H1 (cell line): ENCODE data around the gene RPL3. TPM values are rescaled to one million over a fixed set of nuclear protein-coding genes. Genes with fewer than 3 reads are reported as not detected.

ENCODE experiments used
- CTCF ChIA-PET: fragments of 300-600 bp; sonication (Branson Sonifier 250); formaldehyde crosslinking; loops from one replicate; lab custom pipeline; 2021; ENCODE audit not compliant: partially characterized antibody; lab: Charles Lee
- POLR2A ChIA-PET: fragments of 300-600 bp; sonication (Branson Sonifier 250); formaldehyde crosslinking; loops from one replicate; lab custom pipeline; 2021; ENCODE audit warnings: inconsistent platforms; ENCODE audit not compliant: partially characterized antibody; lab: Charles Lee
- DNase-seq, 2 experiments: peaks; one replicate each; pipeline versions ENCODE4 v3.0.0 to v3.0.0-alpha.2; 2010 to 2022; ENCODE audit warnings: low spot score in 2 of 2, low read depth in 1 of 2, mixed read lengths in 1 of 2
- FAIRE-seq: peaks from 2 replicates; lab custom pipeline; 2011; peaks lifted over from hg19 to GRCh38; lab: Jason Lieb, UNC
- H2AFZ ChIP-seq: 2 replicates; pipeline ENCODE4 v1.8.1; 2012; ENCODE audit warnings: low read length, inconsistent platforms
- H2AK5ac ChIP-seq: 2 replicates; pipeline ENCODE4 v1.6.1; 2013; ENCODE audit warnings: low read depth, low read length
- H2BK120ac ChIP-seq: replicated peaks from 2 replicates; pipeline ENCODE3; 2013; ENCODE audit warnings: low read depth, low read length, inconsistent platforms
- H2BK12ac ChIP-seq: 2 replicates; pipeline ENCODE4 v1.6.1; 2013; ENCODE audit warnings: low read depth, low read length
- H2BK15ac ChIP-seq: 2 replicates; pipeline ENCODE4 v1.6.1; 2013; ENCODE audit warnings: low read length
- H2BK20ac ChIP-seq: 2 replicates; pipeline ENCODE4 v1.6.1; 2013; ENCODE audit warnings: low read length
- H2BK5ac ChIP-seq: 2 replicates; pipeline ENCODE4 v1.6.1; 2013; ENCODE audit warnings: low read depth, low read length
- H3K14ac ChIP-seq: 2 replicates; pipeline ENCODE4 v1.6.1; 2013; ENCODE audit warnings: inconsistent platforms; ENCODE audit not compliant: insufficient read length
- H3K18ac ChIP-seq: 2 replicates; pipeline ENCODE4 v1.6.1; 2013; ENCODE audit warnings: low read length; ENCODE audit errors: extremely low read depth
- H3K23ac ChIP-seq: 2 replicates; pipeline ENCODE4 v1.6.1; 2013; ENCODE audit warnings: inconsistent platforms; ENCODE audit not compliant: insufficient read length
- H3K23me2 ChIP-seq: 2 replicates; pipeline ENCODE4 v1.6.1; 2013; ENCODE audit warnings: low read depth, low read length
- H3K27ac ChIP-seq: 2 replicates; pipeline ENCODE4 v1.6.1; 2011; ENCODE audit warnings: low read depth, low read length, inconsistent platforms
- H3K27me3 ChIP-seq, 4 experiments: replicated peaks in 1 of 4; 1 replicate in 1 of 4; 2 replicates in 3 of 4; pipeline versions ENCODE4 v1.6.1 to v1.8.1; 2011 to 2013; ENCODE audit warnings: low read length in 3 of 4, mild to moderate bottlenecking in 3 of 4, inconsistent platforms in 2 of 4, mixed read lengths in 2 of 4, moderate library complexity in 1 of 4; ENCODE audit not compliant: control insufficient read depth in 3 of 4, insufficient read depth in 3 of 4; ENCODE audit errors: extremely low read depth in 1 of 4
- H3K36me3 ChIP-seq, 4 experiments: 2 replicates each; pipeline versions ENCODE4 v1.6.1 to v1.8.1; 2011 to 2013; ENCODE audit warnings: mild to moderate bottlenecking in 4 of 4, low read length in 3 of 4, moderate library complexity in 2 of 4, control low read depth in 1 of 4, inconsistent platforms in 1 of 4; ENCODE audit not compliant: insufficient read depth in 4 of 4, control insufficient read depth in 2 of 4
- H3K4ac ChIP-seq: replicated peaks from 2 replicates; pipeline ENCODE3; 2013; ENCODE audit warnings: low read length, low read depth, mixed read lengths, inconsistent platforms; ENCODE audit not compliant: insufficient read length
- H3K4me1 ChIP-seq, 4 experiments: replicated peaks in 1 of 4; 1 replicate in 1 of 4; 2 replicates in 3 of 4; pipeline versions ENCODE4 v1.6.1 to v1.8.1; 2011 to 2013; ENCODE audit warnings: low read length in 3 of 4, inconsistent platforms in 2 of 4, mixed read lengths in 1 of 4; ENCODE audit not compliant: insufficient read depth in 4 of 4, control insufficient read depth in 3 of 4
- H3K4me2 ChIP-seq, 2 experiments: 2 replicates each; pipeline versions ENCODE4 v1.6.1 to v1.8.1; 2011 to 2013; ENCODE audit warnings: low read depth in 2 of 2, low read length in 2 of 2, control low read depth in 1 of 2, inconsistent platforms in 1 of 2, mild to moderate bottlenecking in 1 of 2; ENCODE audit not compliant: insufficient read depth in 1 of 2
- H3K4me3 ChIP-seq, 4 experiments: fragments of 200-600, 300-600 bp in 1 of 4; sonication (generic), shearing (Covaris generic), sonication (Bioruptor Twin) in 1 of 4; 2 replicates each; pipeline versions ENCODE4 v1.5.1 to v1.8.1; 2011 to 2016; ENCODE audit warnings: low read length in 4 of 4, low read depth in 3 of 4, control low read depth in 2 of 4, inconsistent platforms in 2 of 4, mild to moderate bottlenecking in 2 of 4, mixed read lengths in 1 of 4, moderate library complexity in 1 of 4; ENCODE audit not compliant: insufficient read depth in 2 of 4; ENCODE audit errors: extremely low read depth in 1 of 4
- H3K56ac ChIP-seq: replicated peaks from 2 replicates; pipeline ENCODE3; 2013; ENCODE audit warnings: low read depth, mild to moderate bottlenecking, mixed read lengths, low read length, inconsistent platforms; ENCODE audit not compliant: insufficient read length
- H3K79me1 ChIP-seq: 2 replicates; pipeline ENCODE4 v1.6.1; 2013; ENCODE audit warnings: low read depth, low read length, control low read depth
- H3K79me2 ChIP-seq, 2 experiments: 2 replicates each; pipeline versions ENCODE4 v1.6.1 to v1.8.1; 2012 to 2013; ENCODE audit warnings: low read length in 2 of 2, mild to moderate bottlenecking in 2 of 2, inconsistent platforms in 1 of 2; ENCODE audit not compliant: insufficient read depth in 2 of 2, control insufficient read depth in 1 of 2
- H3K9ac ChIP-seq, 4 experiments: replicated peaks in 1 of 4; 1 replicate in 1 of 4; 2 replicates in 3 of 4; pipeline versions ENCODE4 v1.6.1 to v1.8.1; 2011 to 2013; ENCODE audit warnings: low read depth in 3 of 4, low read length in 3 of 4, control low read depth in 2 of 4, mild to moderate bottlenecking in 2 of 4, moderate library complexity in 2 of 4, inconsistent platforms in 1 of 4; ENCODE audit errors: extremely low read depth in 1 of 4
- H3K9me3 ChIP-seq, 2 experiments: 2 replicates each; pipeline versions ENCODE4 v1.6.1 to v1.8.1; 2012 to 2013; ENCODE audit warnings: mild to moderate bottlenecking in 2 of 2, moderate library complexity in 2 of 2, control low read depth in 1 of 2, inconsistent platforms in 1 of 2, low read depth in 1 of 2, low read length in 1 of 2, mixed read lengths in 1 of 2; ENCODE audit not compliant: insufficient read depth in 2 of 2
- H4K20me1 ChIP-seq, 2 experiments: replicated peaks in 1 of 2; 2 replicates each; pipeline versions ENCODE3 to v1.8.1; 2011 to 2013; ENCODE audit warnings: inconsistent platforms in 2 of 2, low read length in 2 of 2, mild to moderate bottlenecking in 1 of 2; ENCODE audit not compliant: insufficient read depth in 2 of 2, control insufficient read depth in 1 of 2
- H4K5ac ChIP-seq: 2 replicates; pipeline ENCODE4 v1.6.1; 2013; ENCODE audit warnings: low read length, low read depth, mixed read lengths, inconsistent platforms; ENCODE audit not compliant: insufficient read length
- H4K8ac ChIP-seq: 2 replicates; pipeline ENCODE4 v1.8.0; 2013; ENCODE audit warnings: mild to moderate bottlenecking, moderate library complexity, low read length, inconsistent platforms; ENCODE audit not compliant: insufficient read depth; ENCODE audit errors: extremely low read depth
- H4K91ac ChIP-seq: replicated peaks from 2 replicates; pipeline ENCODE3; 2013; ENCODE audit warnings: low read length, mixed read lengths, inconsistent platforms; ENCODE audit not compliant: insufficient read length
- HDAC6 ChIP-seq: IDR thresholded peaks from one replicate; pipeline ENCODE4 v1.7.1; 2012; ENCODE audit warnings: low read depth, mild to moderate bottlenecking, inconsistent platforms, low read length, moderate library complexity
- TEAD4 ChIP-seq: IDR thresholded peaks from 2 replicates; pipeline ENCODE4 v1.6.1; 2012; ENCODE audit warnings: low read depth, low read length, inconsistent platforms, mixed read lengths
- WGBS, 2 experiments: shearing (Covaris generic) in 1 of 2; methylation state at CpG; one replicate each; pipeline versions ENCODE4 v1.1.6 to v1.1.7; 2013 to 2015; ENCODE audit warnings: low lambda C conversion rate in 2 of 2, mixed read lengths in 2 of 2, inconsistent platforms in 1 of 2, low coverage in 1 of 2, missing lambda C conversion rate in 1 of 2; ENCODE audit not compliant: insufficient replicate concordance in 2 of 2, insufficient coverage in 1 of 2, insufficient read length in 1 of 2; ENCODE audit errors: extremely low coverage in 1 of 2, missing lambda C conversion rate in 1 of 2; 5-methylcytosine and 5-hydroxymethylcytosine counted together
- polyA plus RNA-seq, 7 experiments: library from polyadenylated mRNA; depleted of rRNA in 3 of 7; stranded (reverse) in 5 of 7; unstranded in 2 of 7; fragments of >200 nt in 5 of 7; fragments of 200-250 nt in 2 of 7; gene quantifications; 1 replicate in 5 of 7; 2 replicates in 1 of 7; 4 replicates in 1 of 7; pipeline versions ENCODE4 v1.2.1 to v1.2.3, GENCODE V29; 2011 to 2013; ENCODE audit warnings: missing spikeins in 2 of 7, mixed read lengths in 2 of 7
- total RNA-seq: library from RNA; stranded (reverse); fragmentation: NEBNext Ultra II Directional; extraction: Animal tissue kit (Norgen Biotek cat#: 25700); gene quantifications from 2 replicates; pipeline ENCODE4 v1.2.1, GENCODE V29; 2021

Gene RPL3
- total and polyA plus RNA-seq, 2 of the 8 experiments (the other 6 are each of a cell fraction or from before 2014, with no cell fraction given): 2,865 to 5,466 TPM

DNA sequence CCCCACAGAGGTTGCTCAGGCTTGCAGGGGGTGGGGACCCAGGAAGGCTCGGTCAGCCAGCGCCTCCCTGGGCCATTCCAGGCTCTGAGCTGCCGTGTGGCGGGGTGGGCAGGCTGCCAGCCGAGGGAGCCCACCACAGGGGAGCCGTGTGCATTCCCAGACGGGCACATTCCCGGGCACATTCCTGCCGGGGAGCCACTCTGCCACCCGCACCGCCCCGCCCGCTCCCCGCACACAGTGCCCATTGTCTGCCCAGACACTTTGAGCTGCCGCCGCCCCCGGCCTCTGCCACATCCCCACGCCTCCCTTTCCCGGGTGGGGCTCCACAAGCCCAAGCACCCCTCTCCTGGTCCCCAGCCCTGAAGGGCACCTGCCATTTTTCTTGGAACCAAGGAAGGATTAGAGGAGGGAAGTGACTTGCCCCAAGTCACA is 27.4 kb downstream of the RPL3 start:
- Histone ChIP-seq H3K9me3 (no peaks in the 10 kb centered on the region), H2AK5ac (0 out of 2 replicates have a peak overlapping the region, but pooled peaks have one; percentile 80), H3K18ac (0 out of 2 replicates have a peak overlapping the region, but pooled peaks have one; percentile 75), H3K4me3 (no peak overlapping the region), H3K9ac (no peak overlapping the region), H3K56ac (no peak overlapping the region), H3K36me3 (no peaks in the 10 kb centered on the region), H2BK120ac (no peak overlapping the region), H2BK15ac (no peak overlapping the region), H2BK12ac (0 out of 2 replicates have a peak overlapping the region, but pooled peaks have one; percentile 98), H3K4me2 (no peak overlapping the region), H4K91ac (peak overlapping the region; percentile 74), H3K79me2 (no peaks in the 10 kb centered on the region), H2BK5ac (0 out of 2 replicates have a peak overlapping the region, but pooled peaks have one; percentile 2), H3K4me1 (peaks cover 0 to 11% (median 7%) of the 10 kb centered on the region in 4 experiments; a peak in 6 of 7 replicates), H3K27ac (no peak overlapping the region), H4K8ac (no peak overlapping the region; the same call in 1 of the 2 replicates), H3K79me1 (no peaks in the 10 kb centered on the region), H3K14ac (no peak overlapping the region), H2AFZ (no peak overlapping the region), H2BK20ac (no peak overlapping the region), H3K23ac (no peak overlapping the region), H4K20me1 (peaks cover 0 to 1% of the 10 kb centered on the region in 2 experiments), H3K4ac (peak overlapping the region; percentile 15), H4K5ac (no peak overlapping the region), H3K23me2 (0 out of 2 replicates have a peak, but pooled peaks cover 2% of the 10 kb centered on the region)
- DNase-seq: no peak
- ChIA-PET POLR2A (interaction anchor here (0.7 to 37.3 kb wide), 5 partner anchors 11 to 46 kb away, joined by 3 to 692 read pairs (median 5); partner anchors contain the start of gene RPL3), CTCF (interaction anchor here (0.7 to 4.3 kb wide), 15 partner anchors 8 to 358 kb away, joined by 3 to 19 read pairs (median 4); no protein-coding TSS in a partner anchor)
- 85% methylated on average over 18 of the region's 19 CpGs; no CpG with 5 or more reads in 1 of the 2 experiments for WGBS, 2 experiments
- FAIRE-seq: no peak
- TF ChIP-seq TEAD4: peak; percentile 48; the same call in 1 of the 2 replicates
- no peak for TF ChIP-seq HDAC6
- TF ChIP-seq, all 59 proteins: peak for 1
- no peaks in the 10 kb centered on the region; a peak in 1 of 7 replicates for H3K27me3 ChIP-seq
